ENCODE results near the gene HRH2.

GRCh38 chr5:175687231-175687701, 29.4 kb downstream of the HRH2 start:
- no peak for TF ChIP-seq CTCF (IDR thresholded peaks at IDR 0.05; ENCODE audit: low read depth, low read length, poor library complexity, severe bottlenecking)
- no peak for TF ChIP-seq EZH2phosphoT487 (IDR thresholded peaks at IDR 0.05; ENCODE audit: borderline replicate concordance, low read length)
